PFSK-1 (cell line): ENCODE data around the gene L3MBTL4.

Experiments used
- FOXP2 ChIP-seq: optimal IDR thresholded peaks from 2 replicates; pipeline ENCODE3; 2011; ENCODE audit warnings: borderline replicate concordance, control low read depth, inconsistent platforms; ENCODE audit not compliant: insufficient read depth; ENCODE audit errors: extremely low read length, extremely low read depth
- POLR2AphosphoS5 ChIP-seq: IDR thresholded peaks from 2 replicates; pipeline ENCODE4 v1.6.1; 2012; ENCODE audit warnings: low read depth, mild to moderate bottlenecking, control low read depth, low read length, moderate library complexity
- SIN3A ChIP-seq: IDR thresholded peaks from 2 replicates; pipeline ENCODE4 v1.6.1; 2012; ENCODE audit warnings: mild to moderate bottlenecking, low read length, moderate library complexity, borderline replicate concordance; ENCODE audit not compliant: insufficient read depth
- TAF1 ChIP-seq: IDR thresholded peaks from 2 replicates; pipeline ENCODE4 v1.6.1; 2012; ENCODE audit warnings: low read length, control low read depth, borderline replicate concordance; ENCODE audit not compliant: insufficient read depth
- TF ChIP-seq, protein P1 (sequence below), 2 experiments: IDR thresholded peaks; 2 replicates each; pipeline versions ENCODE4 v1.6.1 to v1.8.0; 2011 to 2012; ENCODE audit warnings: low read depth in 2 of 2, low read length in 2 of 2, control low read depth in 1 of 2, inconsistent platforms in 1 of 2, mild to moderate bottlenecking in 1 of 2, moderate library complexity in 1 of 2; ENCODE audit not compliant: insufficient read depth in 1 of 2

L3MBTL4 gene

DNA sequence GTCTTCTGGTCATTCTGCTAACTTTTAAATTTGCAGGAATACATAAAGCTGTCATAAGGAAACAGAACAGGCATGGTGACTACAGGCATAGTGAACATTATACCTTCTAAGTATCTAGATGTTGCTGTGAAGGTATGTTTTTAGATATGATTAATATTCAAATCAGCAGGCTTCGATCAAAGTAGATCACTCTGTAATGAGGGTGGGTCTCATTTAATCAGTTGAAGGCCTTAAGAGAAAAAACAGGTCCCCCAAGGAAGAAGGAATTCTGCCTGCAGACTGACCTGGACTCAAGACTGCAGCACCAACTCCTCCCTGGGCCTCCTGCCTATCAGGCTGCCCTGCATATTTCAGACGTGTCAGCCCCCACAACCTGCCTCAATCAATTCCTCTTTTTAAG, 104.0 kb downstream of the L3MBTL4 start:
- TF ChIP-seq TAF1 (no peak), FOXP2 (no peak), POLR2AphosphoS5 (no peak), SIN3A (no peak)
- TF ChIP-seq, protein P1, sequence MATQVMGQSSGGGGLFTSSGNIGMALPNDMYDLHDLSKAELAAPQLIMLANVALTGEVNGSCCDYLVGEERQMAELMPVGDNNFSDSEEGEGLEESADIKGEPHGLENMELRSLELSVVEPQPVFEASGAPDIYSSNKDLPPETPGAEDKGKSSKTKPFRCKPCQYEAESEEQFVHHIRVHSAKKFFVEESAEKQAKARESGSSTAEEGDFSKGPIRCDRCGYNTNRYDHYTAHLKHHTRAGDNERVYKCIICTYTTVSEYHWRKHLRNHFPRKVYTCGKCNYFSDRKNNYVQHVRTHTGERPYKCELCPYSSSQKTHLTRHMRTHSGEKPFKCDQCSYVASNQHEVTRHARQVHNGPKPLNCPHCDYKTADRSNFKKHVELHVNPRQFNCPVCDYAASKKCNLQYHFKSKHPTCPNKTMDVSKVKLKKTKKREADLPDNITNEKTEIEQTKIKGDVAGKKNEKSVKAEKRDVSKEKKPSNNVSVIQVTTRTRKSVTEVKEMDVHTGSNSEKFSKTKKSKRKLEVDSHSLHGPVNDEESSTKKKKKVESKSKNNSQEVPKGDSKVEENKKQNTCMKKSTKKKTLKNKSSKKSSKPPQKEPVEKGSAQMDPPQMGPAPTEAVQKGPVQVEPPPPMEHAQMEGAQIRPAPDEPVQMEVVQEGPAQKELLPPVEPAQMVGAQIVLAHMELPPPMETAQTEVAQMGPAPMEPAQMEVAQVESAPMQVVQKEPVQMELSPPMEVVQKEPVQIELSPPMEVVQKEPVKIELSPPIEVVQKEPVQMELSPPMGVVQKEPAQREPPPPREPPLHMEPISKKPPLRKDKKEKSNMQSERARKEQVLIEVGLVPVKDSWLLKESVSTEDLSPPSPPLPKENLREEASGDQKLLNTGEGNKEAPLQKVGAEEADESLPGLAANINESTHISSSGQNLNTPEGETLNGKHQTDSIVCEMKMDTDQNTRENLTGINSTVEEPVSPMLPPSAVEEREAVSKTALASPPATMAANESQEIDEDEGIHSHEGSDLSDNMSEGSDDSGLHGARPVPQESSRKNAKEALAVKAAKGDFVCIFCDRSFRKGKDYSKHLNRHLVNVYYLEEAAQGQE (IDR thresholded peaks at IDR 0.05; ENCODE audit: insufficient read depth in 1 of 2, low read depth in 2 of 2, low read length in 2 of 2): no peak

DNA sequence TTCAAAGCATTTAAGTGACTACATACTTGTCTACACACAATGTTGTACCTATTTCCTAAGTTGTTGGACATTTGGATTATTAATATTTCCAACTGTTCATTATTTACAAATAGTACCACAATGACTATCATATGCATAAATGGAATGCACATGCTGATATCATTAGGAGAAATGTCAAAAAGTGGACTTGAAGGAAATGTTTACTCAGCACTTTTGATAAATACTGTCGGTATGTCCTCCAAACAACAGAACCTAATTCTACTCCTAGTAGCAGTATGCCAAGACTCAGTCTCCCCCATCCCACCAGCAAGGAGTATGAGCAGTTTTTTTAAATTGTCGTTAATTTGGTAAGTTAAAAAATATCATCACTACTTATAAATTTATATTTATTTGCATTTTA, 116.8 kb downstream of the L3MBTL4 start:
- TF ChIP-seq TAF1 (no peak), POLR2AphosphoS5 (no peak), FOXP2 (no peak), SIN3A (no peak)
- TF ChIP-seq, protein P1 (IDR thresholded peaks at IDR 0.05; ENCODE audit: insufficient read depth in 1 of 2, low read depth in 2 of 2, low read length in 2 of 2): no peak

DNA sequence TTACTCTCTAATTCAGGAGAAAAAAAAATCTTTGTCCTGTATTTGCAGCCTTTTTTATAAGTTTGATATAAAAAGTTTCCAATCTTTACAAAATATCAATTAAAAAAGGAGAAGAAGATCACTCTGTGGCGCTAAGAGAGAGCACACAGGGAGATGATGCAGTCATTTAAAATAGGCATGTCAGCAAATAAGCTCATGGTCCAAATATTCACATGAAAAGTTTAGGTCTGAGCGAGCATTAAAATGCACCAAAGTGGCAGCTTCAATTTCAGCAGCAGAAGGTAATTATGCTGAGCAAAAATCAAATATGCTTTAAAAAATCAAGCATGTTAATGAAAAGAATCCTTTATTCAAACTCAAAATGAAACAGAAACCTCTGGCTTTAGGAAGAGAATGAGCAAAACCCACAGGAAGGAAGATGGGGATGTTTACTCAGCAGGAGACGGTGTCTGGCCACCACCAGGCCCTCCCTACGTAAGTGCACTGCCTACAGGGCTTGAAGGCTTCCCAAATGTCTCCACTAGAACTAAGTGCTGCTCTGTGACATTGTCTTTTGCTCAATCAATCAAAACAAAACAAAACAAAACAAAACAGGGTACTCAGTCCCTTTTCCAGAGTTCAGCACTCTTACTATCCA, 120.4 kb downstream of the L3MBTL4 start:
- TF ChIP-seq SIN3A: no peak
- TF ChIP-seq POLR2AphosphoS5: no peak
- TF ChIP-seq FOXP2: no peak
- TF ChIP-seq, protein P1 (IDR thresholded peaks at IDR 0.05; ENCODE audit: insufficient read depth in 1 of 2, low read depth in 2 of 2, low read length in 2 of 2): no peak
- no peak for TF ChIP-seq TAF1

DNA sequence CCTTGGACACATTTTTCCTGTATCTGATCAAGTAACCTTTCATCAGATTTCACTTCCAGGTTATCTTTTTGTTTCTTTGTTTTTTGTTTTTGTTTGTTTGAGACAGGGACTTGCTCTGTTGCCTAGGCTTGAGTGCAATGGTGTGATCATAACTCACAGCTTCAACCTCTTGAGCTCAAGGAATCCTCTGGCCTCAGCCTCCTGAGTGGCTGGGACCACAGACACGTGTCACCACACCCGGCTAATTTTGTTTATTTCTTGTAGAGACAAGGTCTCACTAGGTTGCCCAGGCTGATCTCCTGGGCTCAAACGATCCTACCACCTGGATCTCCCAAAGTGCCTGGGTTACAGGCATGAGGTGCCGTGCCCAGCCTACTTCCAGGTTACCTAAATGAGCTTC, 124.9 kb downstream of the L3MBTL4 start:
- TF ChIP-seq SIN3A: no peak
- TF ChIP-seq POLR2AphosphoS5: no peak
- TF ChIP-seq, protein P1 (IDR thresholded peaks at IDR 0.05; ENCODE audit: insufficient read depth in 1 of 2, low read depth in 2 of 2, low read length in 2 of 2): no peak

DNA sequence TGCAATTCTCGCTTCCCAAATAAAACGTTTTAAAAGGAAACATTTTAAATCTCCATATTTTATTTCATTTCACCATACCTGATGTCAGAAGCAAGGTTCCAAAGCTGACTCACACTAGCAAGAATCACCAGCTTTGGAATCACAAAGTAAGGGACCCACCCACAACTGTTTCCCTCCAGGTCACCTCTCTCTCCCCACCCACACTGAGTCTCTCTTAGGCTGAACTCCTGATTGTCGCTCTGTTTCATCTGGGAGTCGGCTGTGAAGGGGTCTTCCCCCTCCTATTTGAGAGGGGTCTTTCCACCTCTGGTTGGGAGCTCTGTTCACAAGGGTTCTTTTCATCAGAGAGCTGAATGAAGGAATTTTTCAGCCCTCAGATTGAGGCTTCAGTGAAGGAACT, 128.1 kb downstream of the L3MBTL4 start:
- TF ChIP-seq SIN3A (no peak), FOXP2 (no peak), POLR2AphosphoS5 (no peak), TAF1 (no peak)
- TF ChIP-seq, protein P1 (IDR thresholded peaks at IDR 0.05; ENCODE audit: insufficient read depth in 1 of 2, low read depth in 2 of 2, low read length in 2 of 2): no peak
